OCI-LY7 (cell line): ENCODE data around the gene SMPD3.

Source experiments
- CTCF ChIP-seq: fragments of 200-600 bp; sonication (generic); conservative IDR thresholded peaks from 2 replicates; pipeline ENCODE4 v1.5.1; 2014; ENCODE audit warnings: mild to moderate bottlenecking, antibody characterized with exemption, low read length, moderate library complexity, mixed read lengths
- EZH2phosphoT487 ChIP-seq: fragments of 200-600 bp; sonication (generic); IDR thresholded peaks from 2 replicates; pipeline ENCODE4 v1.6.1; 2018; ENCODE audit warnings: low read depth, borderline replicate concordance, mild to moderate bottlenecking, mixed run types, antibody characterized with exemption, low read length, moderate library complexity, mixed read lengths

GRCh38 chr16:68328151-68328859 lies 120.0 kb downstream of the SMPD3 start:
- peak; percentile 96 for TF ChIP-seq CTCF
- no peak for TF ChIP-seq EZH2phosphoT487
